Mesenteric fat pad (tissue), 1 donor: ENCODE results near the gene IQUB. TPM values are rescaled to one million over a fixed set of nuclear protein-coding genes. Genes with fewer than 3 reads are reported as not detected.
"Not testable (repeated sequence)": the region's sequence is repeated elsewhere in the genome, so short reads cannot be mapped to it uniquely, and the experiment has no call there.

Source experiments
- DNase-seq: peaks from one replicate; pipeline ENCODE4 v3.0.0-alpha.2; 2020; ENCODE audit warnings: low spot score
- total RNA-seq: library from RNA; stranded (reverse); fragmentation: NEBNext Ultra II Directional; extraction: Animal tissue kit (Norgen Biotek cat#: 25700); gene quantifications from one replicate; pipeline ENCODE4 v1.2.1, GENCODE V29; 2021
- donor health status: DM: yes; HTN: yes; CAD: no.

IQUB gene
- total RNA-seq, 1 donor from 2014 or later, result 0.10 TPM

GRCh38 chr7:123539871-123540270 is 5.5 kb upstream of the IQUB start:
- no peak for DNase-seq

DNA sequence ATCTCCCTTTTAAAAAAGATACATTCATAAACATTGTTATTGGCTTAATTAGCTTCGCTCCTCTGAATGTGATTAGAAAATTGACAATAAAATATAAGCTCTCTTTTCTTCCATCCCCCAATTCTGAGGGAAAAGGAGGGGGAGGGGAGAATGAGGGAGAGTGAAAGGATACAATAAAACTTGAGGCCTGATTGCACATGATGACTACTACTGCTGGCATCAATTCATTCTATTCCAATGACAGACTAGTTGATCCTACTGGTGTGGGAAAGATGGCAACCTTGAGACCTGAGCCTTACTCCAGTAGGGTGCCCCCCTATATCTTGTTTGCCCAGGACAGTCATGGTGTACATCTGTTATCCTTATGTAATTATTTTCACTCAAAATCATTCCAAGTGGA is 4.5 kb upstream of the IQUB start:
- DNase-seq, result no peak

- no peak for DNase-seq
Measured at GRCh38 chr7:123538189-123538714, 3.9 kb upstream of the IQUB start.

GRCh38 chr7:123537026-123537642 is 2.7 kb upstream of the IQUB start:
- no peak for DNase-seq

- DNase-seq, result no peak
Measured at GRCh38 chr7:123535517-123535916, 1.1 kb upstream of the IQUB start.

DNA sequence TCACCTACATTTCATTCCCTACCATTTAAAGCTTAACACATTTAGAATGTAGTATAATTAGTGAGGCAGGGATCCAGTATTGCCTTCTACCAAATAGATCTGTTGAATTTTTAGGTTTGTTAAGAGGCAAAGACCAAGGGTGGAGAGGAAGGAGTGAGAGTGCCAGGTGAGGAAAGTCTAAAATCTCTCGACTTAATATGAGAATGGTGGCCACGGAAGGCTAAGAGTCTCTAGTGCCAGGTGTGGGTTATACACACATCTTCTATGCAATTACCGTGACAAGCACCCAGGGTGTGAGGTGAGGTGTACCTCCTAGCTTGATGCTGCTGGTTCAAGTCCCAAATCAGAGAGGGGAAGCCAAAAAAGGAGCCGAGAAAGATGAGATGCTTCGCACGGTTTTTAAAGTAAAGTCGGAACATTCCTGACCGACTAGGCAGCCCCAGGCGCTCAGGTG is 439 bp downstream of the IQUB start:
- DNase-seq, result no peak

DNA sequence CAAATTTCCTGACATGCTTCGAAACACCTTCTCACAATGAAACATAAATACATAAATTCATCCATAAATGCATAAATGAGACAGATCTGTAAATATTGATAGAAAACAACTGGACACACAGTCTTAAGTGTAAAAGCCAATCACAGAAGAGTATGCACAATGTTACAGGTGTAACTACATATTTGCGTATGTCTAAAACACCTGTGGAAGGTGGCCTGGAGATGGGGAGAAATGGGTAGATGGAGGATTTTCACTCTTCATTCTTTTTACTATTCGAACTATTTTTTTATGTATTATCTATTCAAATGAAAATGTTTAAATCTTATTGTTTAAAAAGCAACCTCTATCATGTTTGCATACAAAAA is 860 bp downstream of the IQUB start:
- DNase-seq, result no peak

DNA sequence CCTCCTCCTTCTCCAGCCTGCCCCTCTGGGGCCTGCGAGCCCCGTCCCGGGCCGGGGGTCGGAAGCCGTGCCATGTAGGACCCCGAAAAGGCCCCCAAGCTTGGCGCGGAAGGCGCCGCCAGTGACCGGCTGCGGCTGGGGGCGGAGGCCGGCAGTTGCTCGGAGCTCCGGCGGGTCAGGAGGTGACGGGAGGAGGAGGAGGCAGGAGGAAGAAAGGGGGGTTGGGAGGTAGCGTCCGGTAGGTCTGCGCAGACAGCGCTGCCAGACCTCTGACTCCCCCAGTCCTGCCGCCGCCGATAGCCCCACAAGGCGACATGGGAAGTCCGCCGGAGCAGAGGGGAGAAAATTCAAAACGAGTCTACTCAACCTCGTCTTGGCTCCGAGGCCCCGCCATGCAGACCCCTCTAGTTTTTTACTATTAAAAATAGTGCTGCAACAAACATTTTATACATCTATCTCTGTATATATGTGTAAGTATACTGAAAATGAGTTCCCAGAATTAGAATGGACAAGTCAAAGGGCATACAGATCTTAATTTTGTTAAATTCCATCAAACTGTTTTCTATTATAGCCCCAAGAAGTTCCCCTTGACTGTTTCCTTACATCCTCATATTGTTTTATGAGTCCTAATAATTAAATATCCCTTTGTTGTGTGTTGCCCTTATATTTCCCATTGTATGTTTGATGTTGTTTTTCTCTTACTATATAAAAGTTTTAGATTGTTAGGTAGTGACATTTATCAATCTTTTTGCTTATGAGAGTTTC is 1.4 kb downstream of the IQUB start:
- DNase-seq, result not testable (repeated sequence)

GRCh38 chr7:123532343-123532742 is 2.1 kb downstream of the IQUB start:
- not testable (repeated sequence) for DNase-seq

DNA sequence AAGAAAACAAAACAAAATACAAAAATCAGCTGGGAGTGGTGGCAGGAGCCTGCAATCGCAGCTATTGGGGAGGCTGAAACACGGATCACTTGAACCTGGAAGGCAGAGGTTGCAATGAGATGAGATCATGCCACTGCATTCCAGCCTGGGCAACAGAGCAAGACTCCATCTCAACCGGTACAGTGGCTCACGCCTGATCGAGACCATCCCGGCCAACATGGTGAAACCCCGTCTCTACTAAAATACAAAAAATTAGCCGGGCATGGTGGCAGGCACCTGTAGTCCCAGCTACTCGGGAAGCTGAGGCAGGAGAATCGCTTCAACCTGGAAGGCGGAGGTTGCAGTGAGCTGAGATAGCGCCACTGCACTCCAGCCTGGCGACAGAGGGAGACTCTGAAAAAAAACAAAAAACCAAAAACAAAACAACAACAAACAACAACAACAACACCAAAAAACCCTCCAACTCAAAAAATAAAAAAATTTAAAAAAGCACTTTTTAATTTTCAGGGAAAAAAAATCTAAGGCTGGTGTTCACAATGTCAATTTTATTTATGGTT is 4.3 kb downstream of the IQUB start:
- not testable (repeated sequence) for DNase-seq

DNA sequence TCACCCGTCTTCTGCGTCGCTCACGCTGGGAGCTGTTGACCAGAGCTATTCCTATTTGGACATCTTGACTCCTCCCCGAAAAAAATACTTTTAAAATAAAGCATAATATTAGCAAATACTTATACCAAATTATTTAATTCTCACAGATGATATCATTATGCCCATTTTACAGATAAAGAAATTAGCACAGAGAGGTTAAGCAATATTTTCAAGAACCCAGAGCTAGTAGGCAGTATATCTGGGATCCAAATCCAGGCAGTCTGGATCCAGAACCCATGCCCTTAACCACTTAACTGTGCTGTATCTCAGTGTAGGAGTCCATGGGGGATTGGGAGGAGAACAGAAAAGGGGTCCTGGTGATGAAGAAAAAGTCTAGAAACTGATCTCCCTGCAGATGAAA is 6.1 kb downstream of the IQUB start:
- no peak for DNase-seq

DNA sequence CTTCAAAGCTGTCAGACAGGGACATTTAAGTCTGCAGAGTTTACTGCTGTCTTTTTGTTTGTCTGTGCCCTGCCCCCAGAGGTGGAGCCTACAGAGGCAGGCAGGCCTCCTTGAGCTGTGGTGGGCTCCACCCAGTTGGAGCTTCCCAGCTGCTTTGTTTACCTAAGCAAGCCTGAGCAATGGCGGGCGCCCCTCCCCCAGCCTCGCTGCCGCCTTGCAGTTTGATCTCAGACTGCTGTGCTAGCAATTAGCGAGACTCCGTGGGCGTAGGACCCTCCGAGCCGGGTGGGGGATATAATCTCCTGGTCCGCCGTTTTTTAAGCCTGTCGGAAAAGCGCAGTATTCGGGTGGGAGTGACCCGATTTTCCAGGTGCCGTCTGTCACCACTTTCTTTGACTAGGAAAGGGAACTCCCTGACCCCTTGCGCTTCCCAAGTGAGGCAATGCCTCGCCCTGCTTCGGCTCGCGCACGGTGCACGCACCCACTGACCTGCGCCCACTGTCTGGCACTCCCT is 6.6 kb downstream of the IQUB start:
- not testable (repeated sequence) for DNase-seq

DNA sequence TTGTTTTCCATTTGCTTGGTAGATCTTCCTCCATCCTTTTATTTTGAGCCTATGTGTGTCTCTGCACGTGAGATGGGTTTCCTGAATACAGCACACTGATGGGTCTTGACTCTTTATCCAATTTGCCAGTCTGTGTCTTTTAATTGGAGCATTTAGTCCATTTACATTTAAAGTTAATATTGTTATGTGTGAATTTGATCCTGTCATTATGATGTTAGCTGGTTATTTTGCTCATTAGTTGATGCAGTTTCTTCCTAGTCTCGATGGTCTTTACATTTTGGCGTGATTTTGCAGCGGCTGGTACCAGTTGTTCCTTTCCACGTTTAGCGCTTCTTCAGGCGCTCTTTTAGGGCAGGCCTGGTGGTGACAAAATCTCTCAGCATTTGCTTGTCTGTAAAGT is 7.9 kb downstream of the IQUB start:
- DNase-seq, result not testable (repeated sequence)

DNA sequence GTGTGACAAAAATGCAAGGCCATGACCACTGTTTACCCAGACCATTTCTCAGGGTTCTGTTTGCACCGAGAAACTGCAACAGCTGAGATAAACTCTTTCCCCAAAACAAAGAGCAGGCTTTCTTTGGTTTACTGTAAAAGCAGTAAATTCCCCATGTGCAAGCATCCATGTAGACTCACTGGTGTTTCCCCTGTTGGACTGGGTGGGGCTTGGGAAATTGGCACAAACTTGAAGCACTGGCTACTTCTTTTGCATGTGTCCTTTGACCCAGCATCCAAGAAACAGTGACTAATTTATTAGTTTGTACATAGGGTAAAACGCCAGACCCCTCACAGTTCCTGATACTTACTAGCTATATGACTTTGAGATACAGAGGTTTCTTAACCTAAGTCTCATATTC is 12.3 kb downstream of the IQUB start:
- no peak for DNase-seq

DNA sequence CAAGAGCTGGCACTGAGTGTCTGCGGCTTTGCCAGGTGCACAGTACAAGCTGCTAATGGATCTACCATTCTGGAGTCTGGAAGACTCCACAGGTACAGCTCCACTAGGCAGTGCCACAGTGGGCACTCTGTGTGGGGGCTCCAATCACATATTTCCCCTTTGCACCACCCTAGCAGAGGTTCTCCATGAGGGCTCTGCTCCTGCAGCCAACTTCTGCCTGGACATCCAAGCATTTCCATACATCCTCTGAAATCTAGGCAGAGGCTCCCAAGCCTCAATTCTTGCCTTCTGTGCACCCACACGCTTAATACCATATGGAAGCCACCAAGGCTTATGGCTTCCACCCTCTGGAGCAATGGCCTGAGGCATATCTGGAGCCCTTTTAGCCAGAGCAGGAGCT is 29.2 kb downstream of the IQUB start:
- DNase-seq, result no peak

DNA sequence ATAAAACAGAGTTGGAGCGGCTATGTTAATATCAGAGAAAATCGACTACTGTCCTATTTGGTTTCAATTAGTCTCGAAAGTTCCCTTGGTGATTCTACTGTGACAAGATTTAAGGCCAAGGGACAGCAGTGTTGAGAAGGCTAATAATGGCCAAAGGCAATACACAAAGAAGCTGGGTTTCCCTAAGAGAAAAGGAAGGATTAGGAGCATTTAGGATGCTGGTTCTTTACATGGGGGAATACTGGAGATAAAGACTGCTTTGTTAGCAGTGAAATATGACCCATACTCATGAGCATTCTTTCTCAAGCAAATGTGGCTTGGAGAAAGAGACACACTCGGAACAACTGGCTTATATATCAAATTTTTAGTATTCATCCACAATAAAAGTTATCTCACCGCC is 32.2 kb downstream of the IQUB start:
- DNase-seq, result no peak

DNA sequence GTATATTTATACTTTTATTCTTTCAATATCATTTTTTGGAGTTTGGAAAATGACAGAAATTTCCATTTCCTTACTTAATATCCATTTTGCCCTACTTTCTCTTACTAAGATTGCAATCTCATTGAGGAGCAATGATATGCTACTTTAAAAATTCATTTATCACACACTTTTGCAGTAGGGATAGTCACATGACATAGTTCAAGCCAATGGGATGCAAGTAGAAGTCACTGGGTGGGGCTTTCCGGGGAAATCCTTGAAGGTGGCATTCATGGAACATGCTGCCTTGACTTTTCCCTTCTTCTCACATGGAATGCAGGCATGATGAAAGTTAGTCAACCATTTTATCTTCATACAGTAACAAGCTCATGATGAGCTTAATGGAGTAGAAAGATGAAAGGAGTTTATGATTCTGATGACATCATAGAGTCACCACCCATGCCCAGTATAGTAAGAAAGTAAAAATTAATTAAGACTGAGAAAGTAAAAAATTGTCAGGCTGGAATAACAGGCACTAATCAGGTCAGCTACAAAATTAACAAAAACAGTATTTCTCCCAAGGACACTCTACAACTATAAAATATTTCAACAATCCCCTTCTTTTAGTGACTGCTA is 33.4 kb downstream of the IQUB start:
- no peak for DNase-seq

- DNase-seq, result no peak
Measured at GRCh38 chr7:123499211-123499970, 35.0 kb downstream of the IQUB start.

DNA sequence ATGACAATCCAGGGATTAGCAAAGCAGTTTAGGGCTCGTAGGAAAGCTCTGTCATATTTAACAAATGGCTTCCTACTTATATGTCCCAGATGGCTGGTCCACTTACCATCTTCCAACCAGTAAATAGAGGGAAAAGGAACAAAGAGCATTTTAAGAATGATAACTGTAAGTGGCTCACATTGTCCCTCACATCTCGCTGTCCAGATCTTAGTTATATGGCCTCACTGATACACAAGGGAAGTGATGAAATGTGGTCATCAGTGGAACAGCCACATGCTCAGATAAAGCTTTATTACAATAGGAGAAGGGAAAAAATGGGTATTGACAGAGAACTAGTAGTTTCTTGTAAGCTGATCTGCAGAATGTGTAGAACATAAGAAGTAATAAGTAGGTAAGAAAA is 35.8 kb downstream of the IQUB start:
- DNase-seq, result no peak

- no peak for DNase-seq
Measured at GRCh38 chr7:123498031-123498430, 36.4 kb downstream of the IQUB start.

DNA sequence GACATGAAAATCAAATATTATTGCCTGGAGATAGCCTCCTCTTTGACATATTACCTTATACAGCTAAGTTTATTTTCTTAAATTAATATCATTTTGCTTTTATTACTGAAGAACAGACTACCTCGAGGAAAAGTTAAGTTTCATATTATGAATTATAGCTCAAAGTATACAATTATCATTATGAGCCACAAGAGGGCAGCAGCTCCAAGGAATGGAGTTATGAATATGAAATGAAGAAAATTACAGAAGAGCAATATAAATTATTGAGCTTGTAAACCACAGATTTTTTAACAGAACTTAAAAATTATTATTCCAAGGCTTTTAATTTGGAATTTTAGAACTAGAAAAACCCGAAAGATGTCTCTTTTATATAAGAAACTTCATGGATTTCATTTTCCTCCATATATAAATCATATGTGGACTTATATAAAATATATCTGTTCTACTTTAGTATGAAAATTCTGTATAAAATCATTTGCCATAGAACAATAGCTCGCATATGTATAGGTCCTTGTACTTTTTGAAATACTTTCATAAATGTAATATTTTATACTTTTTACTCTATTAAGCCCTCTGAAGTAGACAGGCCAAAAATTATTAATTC is 40.1 kb downstream of the IQUB start:
- DNase-seq, result no peak
